BE2C (cell line): ENCODE measurements around the gene PROM1.

ENCODE experiments used
- DNase-seq: peaks from one replicate; pipeline ENCODE4 v3.0.0-alpha.2; 2020
- H3K27me3 ChIP-seq: fragments of 250-450 bp; sonication (Bioruptor Pico); 2 replicates; pipeline ENCODE4 v1.5.1; 2020; ENCODE audit warnings: mild to moderate bottlenecking
- H3K36me3 ChIP-seq: fragments of 250-450 bp; sonication (Bioruptor Pico); 2 replicates; pipeline ENCODE4 v1.5.1; 2020; ENCODE audit warnings: mild to moderate bottlenecking
- H3K4me1 ChIP-seq: fragments of 250-450 bp; sonication (Bioruptor Pico); 2 replicates; pipeline ENCODE4 v1.5.1; 2020
- H3K4me3 ChIP-seq: 2 replicates; pipeline ENCODE4 v1.5.1; 2011; ENCODE audit warnings: low read depth, low read length
- H3K9me3 ChIP-seq: fragments of 250-450 bp; sonication (Bioruptor Pico); 2 replicates; pipeline ENCODE4 v1.5.1; 2020
- CTCF ChIP-seq: IDR thresholded peaks from 2 replicates; pipeline ENCODE4 v1.5.1; 2012; ENCODE audit warnings: mild to moderate bottlenecking, low read depth, low read length

Gene PROM1

GRCh38 chr4:15976456-15977447 lies 107.1 kb downstream of the PROM1 start:
- DNase-seq: no peak
- H3K27me3 ChIP-seq: peaks cover 4% of the 10 kb centered on the region; the same call in 1 of the 2 replicates
- H3K4me1 ChIP-seq: no peaks in the 10 kb centered on the region
- TF ChIP-seq CTCF: peak; percentile 21; the same call in 1 of the 2 replicates
- H3K36me3 ChIP-seq: no peaks in the 10 kb centered on the region
- no peak overlapping the region for H3K4me3 ChIP-seq
- no peaks in the 10 kb centered on the region for H3K9me3 ChIP-seq

- Histone ChIP-seq H3K27me3 (peaks cover 5% of the 10 kb centered on the region), H3K4me1 (no peaks in the 10 kb centered on the region), H3K9me3 (no peaks in the 10 kb centered on the region)
Measured at GRCh38 chr4:15971068-15971801, 112.6 kb downstream of the PROM1 start.

GRCh38 chr4:15968551-15969300 lies 115.1 kb downstream of the PROM1 start:
- Histone ChIP-seq H3K4me1 (no peaks in the 10 kb centered on the region), H3K27me3 (peaks cover 5% of the 10 kb centered on the region), H3K36me3 (no peaks in the 10 kb centered on the region), H3K4me3 (no peak overlapping the region), H3K9me3 (no peaks in the 10 kb centered on the region)
- no peak for TF ChIP-seq CTCF
- no peak for DNase-seq

More at GRCh38 chr4:15971068-15971801, 112.6 kb downstream of the PROM1 start:
- H3K36me3 ChIP-seq: no peaks in the 10 kb centered on the region
- no peak overlapping the region for H3K4me3 ChIP-seq
- no peak for TF ChIP-seq CTCF
- DNase-seq: no peak

GRCh38 chr4:15965325-15965724 lies 118.5 kb downstream of the PROM1 start:
- H3K9me3 ChIP-seq: no peaks in the 10 kb centered on the region
- H3K27me3 ChIP-seq: no peaks in the 10 kb centered on the region; the same call in 1 of the 2 replicates
- H3K4me3 ChIP-seq: no peak overlapping the region
- DNase-seq: no peak
- H3K4me1 ChIP-seq: no peaks in the 10 kb centered on the region
- TF ChIP-seq CTCF: no peak
- H3K36me3 ChIP-seq: no peaks in the 10 kb centered on the region

GRCh38 chr4:15964159-15964558 lies 119.7 kb downstream of the PROM1 start:
- Histone ChIP-seq H3K9me3 (no peaks in the 10 kb centered on the region), H3K4me1 (no peaks in the 10 kb centered on the region), H3K4me3 (no peak overlapping the region), H3K36me3 (no peaks in the 10 kb centered on the region), H3K27me3 (no peaks in the 10 kb centered on the region; the same call in 1 of the 2 replicates)
- no peak for DNase-seq
- TF ChIP-seq CTCF: peak; percentile 14; the same call in 1 of the 2 replicates
